Brain pericyte (primary cell): Measurements from ENCODE around the gene ITIH2.

Experiments used
- DNase-seq: peaks from one replicate; pipeline ENCODE4 v3.0.0-alpha.2; 2012; ENCODE audit warnings: low read depth, low spot score

ITIH2 gene

GRCh38 chr10:7794251-7795026 lies 91.3 kb downstream of the ITIH2 start:
- DNase-seq, result no peak

DNA sequence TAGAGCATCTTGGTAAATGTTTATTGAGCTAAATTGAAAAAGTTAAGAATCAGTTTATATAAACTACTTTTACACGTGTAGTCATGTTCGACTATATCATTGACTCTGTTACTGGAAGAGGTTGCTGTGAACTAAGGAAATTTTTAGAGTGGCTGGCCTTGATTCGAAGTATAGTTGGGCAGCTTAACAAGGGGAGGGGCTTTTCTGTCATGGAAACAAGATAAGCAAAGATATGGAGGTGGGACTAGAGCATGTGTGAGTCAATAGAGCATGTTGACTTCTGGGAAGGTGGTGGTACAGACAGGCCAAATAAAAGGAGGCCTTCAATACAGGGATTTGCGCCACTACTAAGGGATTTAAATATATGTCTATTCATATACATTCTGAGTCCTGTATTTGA lies 92.5 kb downstream of the ITIH2 start:
- no peak for DNase-seq

- DNase-seq, result peak; percentile 40
Measured at GRCh38 chr10:7797582-7797981, 94.5 kb downstream of the ITIH2 start.
